ENCODE data around the gene OSTM1. TPM values are rescaled to one million over a fixed set of nuclear protein-coding genes. Genes with fewer than 3 reads are reported as not detected.

OSTM1 gene, protein sequence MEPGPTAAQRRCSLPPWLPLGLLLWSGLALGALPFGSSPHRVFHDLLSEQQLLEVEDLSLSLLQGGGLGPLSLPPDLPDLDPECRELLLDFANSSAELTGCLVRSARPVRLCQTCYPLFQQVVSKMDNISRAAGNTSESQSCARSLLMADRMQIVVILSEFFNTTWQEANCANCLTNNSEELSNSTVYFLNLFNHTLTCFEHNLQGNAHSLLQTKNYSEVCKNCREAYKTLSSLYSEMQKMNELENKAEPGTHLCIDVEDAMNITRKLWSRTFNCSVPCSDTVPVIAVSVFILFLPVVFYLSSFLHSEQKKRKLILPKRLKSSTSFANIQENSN
- 25.6 and 30.1 TPM in 2 replicates for polyA plus RNA-seq (2014; cell fraction: cytosol; rRNA removed)
- polyA plus RNA-seq (2014; cell fraction: nucleus; rRNA removed): 16.9 and 36.0 TPM in 2 replicates

DNA sequence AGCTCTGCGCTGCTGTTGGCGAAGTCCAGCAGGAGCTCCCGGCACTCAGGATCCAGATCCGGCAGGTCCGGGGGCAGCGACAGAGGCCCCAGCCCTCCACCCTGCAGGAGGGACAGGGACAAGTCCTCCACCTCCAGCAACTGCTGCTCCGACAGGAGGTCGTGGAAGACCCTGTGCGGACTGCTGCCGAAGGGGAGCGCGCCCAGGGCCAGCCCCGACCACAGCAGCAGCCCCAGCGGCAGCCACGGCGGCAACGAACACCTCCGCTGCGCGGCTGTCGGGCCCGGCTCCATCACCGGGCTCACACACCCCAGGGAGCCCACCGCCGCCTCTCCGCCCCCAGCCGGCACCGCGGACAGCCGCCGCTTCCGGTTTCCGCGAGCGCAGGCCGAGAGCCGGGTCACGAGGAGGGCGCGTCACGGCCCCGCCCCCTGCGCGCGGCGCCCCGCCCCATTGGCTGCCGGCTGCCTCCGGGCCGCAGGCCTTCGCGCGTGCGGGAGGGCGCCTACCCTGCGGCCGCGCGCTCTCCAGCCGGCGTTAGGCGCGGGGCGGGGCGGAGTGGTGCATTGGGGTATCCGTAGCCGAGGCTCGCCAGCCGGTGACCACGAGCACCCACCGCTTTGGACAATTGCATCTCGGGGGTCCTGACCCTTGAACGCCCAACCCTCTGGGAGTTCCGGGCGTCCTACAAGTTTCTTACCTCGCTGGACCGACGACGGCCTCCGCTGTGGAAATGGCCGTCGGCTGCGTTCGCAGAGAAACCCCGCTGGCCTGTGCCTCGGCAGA, at the start of gene OSTM1:
TSS of gene OSTM1 (minus strand) at position 383 of the 786 bp plus-strand sequence. CDS start at position 293, 90 bp downstream.
- peak; percentile 83 for DNase-seq (ENCODE audit: low spot score)

DNA sequence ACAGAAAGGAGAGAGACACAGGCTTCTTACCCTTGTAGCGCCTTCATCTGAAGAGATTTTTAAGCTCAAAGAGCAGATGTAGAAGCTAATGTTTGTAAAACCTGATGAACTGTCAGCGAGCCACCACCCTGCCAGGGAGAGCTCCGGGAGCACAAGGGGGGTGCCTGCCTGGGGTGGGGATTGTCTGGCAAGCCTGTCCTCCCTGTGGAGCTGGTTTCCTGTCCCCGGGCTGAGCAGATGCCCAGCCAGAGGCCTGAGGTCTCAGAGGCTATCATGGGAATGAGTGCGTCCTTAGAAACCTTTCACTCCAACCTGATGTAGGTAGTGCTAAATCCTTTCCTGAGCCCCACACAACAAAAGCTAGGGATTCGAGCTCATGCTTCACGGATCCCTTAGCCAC, 49.4 kb upstream of the OSTM1 start:
- DNase-seq (ENCODE audit: low spot score): no peak

DNA sequence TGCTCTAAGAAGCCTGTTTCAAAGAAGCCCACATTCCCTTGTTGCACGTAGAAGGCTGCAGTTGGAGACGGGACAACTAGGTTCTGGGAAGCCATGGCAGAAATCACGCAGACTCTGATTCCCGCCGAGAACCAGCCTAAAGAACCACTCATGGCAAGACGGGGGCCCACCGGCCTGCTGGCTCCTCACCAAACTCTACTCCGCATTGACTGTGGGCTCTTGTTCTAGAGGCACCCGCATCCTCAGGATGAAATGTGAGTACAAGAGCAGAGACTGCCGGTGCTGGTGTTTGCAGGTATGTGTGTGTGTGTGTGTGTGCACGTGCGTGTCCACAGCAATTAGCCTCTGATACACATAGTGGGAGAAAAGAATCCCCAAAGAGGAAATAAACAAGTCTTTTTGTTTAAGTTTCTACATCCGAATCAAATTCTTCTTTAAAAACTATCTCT, 49.0 kb upstream of the OSTM1 start:
- no peak for DNase-seq (ENCODE audit: low spot score)

DNA sequence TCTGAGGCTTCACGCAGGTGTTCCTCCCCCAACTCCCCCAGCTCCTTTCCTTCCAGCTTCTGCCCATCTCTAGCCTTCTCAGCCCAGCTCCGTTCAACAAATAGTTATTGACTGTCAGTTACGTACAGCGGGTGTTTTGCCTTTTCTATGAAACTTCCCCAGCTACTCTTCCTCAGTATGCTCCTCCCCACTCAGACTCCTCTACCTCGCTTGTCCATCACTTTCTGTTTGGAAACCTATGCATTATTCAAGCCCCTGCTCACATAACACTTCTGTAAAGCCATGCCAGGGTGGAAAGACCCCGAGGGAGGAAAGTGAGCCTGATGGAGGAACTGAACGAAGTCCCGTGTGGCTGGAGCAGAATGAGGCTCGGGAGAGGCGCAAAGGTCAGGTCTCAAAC, 47.1 kb upstream of the OSTM1 start:
- DNase-seq (ENCODE audit: low spot score): no peak

DNA sequence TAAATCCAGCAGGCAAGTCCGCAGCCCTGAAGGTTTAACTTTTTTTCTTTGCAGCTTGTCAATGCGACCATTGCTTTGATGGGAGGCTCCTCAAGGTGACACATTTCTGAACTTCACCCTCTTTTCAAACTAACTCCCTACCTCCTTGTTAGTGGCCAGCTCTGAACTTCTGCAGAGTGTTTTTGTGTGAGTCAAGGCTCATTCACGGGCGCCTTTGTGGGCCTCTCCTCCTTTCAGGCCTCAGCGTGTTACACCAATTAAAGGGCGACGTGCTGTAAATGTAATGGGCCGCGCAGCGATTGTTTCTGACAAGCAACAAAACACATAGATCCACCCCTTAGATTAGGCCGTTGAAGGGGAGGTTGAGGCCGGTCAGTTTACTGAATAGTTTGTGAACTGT, 45.8 kb upstream of the OSTM1 start:
- DNase-seq (ENCODE audit: low spot score): no peak

DNA sequence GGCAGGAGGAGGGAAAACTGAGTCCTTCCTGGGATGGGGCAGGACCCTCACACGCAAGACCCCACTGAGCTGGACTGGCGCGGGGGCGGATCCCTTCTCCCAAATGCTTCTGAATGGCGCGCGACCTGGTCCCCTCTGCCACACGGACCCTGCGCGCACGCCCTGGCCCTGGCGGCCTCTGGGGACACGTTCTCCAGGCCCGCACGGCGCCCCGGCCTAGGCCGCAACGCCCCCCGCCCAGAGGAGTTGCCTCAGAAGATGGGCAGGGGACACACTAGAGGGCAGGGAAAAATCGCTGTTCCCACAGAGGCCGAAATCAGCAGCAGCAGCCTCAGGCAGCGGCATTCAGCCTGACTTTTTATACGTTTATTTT, 45.2 kb upstream of the OSTM1 start:
- DNase-seq (ENCODE audit: low spot score): no peak

DNA sequence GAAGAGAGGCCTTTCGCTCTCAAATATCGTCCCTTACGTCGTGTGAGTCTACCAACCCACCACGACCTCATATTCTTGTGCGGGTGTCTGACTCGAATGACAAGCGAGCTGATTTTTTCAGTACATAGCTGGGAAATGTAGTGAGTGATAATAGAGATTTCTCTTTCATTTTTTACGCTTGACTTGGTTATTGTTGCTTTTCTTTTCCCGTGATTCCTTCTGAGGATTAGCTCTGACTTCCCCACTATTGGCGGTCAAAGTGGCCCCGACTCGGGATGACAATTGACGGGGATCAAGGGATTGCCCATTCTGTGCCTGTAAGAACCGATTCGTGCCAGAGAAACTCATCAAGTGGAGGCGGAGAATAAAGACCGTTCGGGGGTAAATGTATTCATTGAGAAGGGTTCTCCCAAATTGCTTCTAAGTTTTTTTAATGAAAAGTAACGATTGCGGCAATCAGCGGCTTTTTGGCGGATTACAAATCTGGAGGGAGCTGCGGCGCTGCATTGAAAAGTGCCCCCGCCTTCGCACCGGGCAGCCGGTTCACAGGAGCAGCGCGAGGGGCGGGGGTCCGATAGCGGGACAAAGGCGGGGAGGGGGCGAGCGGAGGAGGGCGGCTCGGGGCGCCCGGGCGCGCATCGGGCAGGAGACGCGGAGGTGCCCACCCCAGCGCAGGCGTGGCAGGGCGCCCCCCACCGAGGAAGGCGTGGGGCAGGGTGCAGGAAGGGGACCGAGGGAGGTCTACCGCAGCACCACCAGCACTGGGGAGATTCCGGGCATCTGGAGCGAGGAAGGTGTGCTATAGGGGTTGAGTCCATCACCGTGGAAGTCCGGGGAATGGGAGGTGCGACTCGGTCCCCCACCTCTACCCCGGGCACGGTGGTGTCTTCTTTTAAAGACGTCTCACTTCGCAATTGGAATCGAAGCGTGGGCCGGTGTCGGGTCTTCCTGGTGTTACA, 44.5 kb upstream of the OSTM1 start:
- no peak for DNase-seq (ENCODE audit: low spot score)

DNA sequence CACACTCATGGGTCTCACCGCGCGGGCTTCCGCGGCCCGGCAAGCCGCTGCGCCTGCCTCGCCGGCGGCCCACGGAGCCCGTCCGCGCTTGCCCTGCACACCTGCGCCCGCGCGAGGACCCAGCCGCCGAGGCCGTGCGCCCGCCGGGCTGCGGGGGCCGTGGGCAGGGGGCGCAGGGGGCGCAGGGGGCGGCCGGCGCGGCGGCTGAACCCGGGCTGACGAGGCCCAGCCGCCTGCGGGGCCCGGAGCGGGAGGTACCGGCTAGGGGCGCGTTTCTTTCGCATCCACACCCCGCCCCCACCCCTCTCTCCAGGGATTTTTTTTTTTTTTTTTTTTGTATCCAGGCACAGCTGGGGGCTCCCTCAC, 43.8 kb upstream of the OSTM1 start:
- DNase-seq (ENCODE audit: low spot score): no peak

DNA sequence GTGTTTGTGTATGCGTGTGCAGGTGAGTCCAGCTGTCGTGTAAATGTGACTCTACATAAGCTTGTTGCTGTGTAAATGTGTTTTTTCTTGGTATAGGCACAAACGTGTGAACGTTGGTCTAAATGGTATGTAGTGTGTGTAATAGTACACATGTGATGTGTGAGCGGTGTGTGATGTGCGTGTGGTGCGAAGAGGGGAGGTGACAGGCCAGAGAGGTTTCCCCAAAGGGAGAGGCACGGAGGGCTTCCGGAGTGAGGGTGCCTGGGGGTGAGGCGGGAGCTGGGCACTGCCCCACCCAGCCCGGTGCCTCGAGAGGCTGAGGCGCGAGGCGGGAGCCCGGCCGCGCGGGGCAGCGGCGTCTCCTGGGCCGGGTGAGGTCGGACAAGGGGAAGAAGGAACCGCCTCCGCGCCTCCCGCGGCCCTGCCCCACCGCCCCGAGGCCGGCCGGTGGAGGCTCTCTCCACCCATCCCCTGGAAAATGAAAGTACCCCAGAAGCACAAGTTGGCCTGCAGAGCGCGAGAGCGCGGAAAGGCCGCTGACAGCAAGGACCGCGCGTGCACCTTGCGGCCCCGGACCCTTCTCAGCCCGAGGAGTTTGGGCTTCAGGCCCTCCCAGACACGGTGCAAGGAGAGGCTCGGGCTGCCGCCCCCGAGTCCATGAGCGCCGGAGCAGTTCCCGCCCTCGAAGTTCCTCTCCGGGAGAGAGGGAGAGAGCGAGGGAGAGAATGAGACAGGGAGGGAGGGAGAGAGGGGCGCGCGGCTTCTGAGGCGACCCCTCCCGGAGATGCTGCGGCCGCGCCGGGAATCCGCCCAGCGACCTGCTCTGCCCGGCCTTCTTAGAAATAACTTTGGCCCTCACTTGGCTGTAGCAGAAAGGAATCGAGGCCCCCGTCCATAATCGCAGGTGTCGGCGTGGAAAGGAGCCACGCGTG, 43.2 kb upstream of the OSTM1 start:
- no peak for DNase-seq (ENCODE audit: low spot score)

DNA sequence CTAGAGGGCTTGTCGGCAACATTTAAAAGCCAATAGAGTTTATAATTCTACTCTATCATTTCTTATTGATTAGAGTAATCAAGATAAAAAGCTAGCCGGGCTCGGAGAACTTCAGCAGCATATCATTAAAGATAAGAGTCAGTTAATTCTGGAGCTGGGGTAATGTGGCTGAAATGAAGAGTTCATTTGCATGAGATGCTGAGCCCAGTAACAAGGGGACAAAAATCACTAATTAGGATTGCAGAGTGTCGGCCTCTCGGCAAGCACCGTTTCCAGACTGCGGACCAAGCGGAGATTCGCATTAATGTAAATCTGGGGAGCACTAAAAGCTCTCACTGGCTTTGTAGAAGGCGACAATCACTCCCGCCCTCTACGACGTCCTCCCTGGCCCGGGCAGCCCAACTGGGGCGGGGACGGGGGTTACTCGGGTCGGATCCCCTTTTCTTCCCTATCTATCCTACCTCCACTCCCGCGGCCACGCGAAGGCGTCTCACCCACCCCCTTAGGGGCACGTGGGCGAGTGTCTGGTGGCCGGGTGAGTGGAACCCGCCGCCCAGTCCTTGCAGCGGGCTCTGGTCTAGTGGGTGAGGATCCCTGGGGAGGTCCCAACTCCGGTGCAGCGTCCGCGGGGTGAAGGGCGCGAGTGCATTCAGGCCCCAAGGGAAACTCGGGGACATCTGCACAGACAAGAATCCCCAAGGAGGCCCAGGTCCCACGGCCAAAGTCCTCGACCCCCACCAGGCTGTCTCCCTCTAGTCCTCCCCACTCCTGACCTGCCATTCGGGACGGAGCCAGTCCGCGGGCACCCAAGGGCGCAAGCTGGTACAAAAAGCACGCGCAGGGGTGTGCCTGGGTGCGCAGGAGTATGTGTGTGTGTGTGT, 42.2 kb upstream of the OSTM1 start:
- DNase-seq (ENCODE audit: low spot score): no peak

DNA sequence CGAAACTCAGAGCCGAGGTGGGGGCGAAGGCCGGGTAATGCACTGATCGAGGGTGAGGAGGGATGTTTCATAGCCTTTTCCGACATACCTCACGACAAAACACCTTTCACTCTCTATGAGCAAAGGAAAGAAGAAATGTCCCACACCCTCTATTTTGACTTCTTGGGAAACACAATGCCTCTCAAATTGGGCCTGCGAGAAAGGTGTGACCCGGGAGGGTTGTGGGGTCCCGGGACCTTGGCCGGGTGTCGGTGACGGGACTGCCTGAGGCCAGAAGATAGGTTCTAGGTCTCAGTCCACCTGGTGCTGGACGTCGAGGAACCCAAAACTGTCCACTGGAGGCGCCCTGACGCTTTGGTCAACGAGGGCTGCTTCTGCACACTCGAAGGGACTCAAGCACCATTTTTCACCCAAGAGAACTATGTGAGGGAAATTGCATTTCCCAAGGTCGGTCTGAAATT, 41.1 kb upstream of the OSTM1 start:
- DNase-seq (ENCODE audit: low spot score): peak; percentile 56

DNA sequence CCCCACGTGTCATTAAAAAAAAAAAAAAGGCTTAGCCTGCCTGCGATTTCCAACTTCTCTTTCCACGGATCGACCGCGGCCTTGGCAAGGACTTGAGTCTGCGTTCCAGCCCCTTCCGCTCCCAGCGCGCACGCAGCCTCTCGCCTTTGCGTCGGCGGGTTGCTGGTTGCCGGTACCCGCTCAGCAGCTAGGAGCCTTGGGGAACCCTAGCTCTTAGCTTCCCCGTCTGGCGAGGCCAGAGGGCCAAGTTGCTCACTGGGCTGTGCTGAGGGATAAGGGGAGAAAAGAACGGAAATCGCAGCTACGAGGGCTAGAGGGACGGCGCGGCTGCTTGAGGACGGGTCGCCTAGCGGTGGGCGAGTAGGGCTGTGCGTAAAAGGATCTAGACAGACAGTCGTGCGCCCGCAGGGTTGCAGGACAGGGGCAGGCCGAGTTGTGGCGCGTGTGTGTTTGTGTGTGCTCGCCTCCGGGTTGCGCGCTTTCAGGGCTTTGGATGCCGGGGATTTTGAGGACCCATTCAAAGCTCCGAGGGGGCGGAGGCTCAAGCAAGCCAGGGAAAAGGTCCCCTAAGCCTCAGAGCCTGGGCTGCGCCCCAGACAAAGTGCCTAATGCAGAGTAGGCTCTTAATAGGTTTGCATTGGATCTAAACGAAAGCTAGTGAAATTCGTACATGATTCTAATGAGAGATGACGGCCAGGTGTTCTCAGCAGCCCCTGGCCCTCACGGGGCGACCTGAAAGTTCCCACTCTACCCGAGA, 40.5 kb upstream of the OSTM1 start:
- peak; percentile 67 for DNase-seq (ENCODE audit: low spot score)

DNA sequence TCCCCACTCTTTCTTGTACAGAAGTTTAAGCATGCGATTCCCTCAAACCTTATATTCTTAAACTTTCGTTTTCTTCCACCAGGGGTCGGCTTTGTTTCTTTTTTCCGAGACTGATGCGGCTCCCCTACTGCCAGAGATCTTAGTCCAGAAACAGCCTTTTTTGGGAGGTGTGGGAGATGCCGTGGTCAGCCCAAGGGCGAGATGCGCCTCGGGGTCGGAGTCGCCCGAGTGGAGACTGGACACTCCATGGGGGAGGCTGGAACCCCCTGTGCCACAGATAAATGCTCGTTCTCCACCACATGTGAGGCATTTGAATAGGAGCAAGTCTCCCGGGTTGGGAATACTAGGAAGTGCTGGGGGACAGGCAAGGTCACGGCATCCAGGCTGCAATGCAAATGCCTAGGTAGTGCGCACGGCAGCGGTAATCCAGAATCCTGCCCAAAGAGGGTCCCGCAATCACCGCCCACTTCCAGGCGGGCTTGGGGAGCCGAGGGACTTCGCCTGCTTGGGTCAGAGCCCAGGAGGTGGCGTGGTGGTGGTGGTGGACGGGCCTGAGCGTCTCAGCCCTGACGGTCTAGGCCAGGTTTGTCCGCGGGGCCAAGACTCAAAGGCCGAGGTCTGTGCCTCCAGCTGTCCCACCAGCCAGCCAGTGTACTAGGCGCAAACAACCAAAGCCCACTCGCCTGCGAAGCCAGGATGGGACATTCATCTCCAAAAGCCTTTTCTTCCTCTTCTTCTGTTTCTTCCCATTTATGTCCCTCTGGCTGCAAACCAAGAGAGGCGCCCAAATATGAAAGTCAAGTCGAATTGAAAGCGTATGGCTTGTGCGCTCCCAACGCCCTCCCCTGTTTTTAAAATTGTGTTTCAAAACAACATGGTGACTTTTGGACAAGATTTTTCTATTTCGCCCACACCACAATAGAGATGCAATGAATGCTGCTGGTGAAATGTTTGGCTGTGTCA, 39.3 kb upstream of the OSTM1 start:
- peak; percentile 66 for DNase-seq (ENCODE audit: low spot score)

DNA sequence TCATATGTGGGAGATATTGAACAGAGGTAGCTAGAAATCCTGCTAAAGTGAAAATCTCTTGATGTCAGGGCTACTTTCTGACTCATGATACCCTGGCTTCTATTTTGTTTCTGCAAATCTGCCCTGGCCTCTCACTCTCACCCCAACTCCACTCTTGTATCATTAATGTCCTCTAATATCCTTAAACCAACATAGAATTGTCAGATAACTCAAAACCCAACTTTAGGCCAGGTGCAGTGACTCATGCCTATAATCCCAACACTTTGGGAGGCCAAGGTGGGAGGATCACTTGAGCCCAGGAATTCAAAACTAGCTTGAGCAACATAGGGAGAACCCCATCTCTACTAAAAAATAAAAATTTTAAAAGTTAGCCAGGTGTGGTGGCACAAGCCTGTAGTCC, 33.8 kb upstream of the OSTM1 start:
- no peak for DNase-seq (ENCODE audit: low spot score)

DNA sequence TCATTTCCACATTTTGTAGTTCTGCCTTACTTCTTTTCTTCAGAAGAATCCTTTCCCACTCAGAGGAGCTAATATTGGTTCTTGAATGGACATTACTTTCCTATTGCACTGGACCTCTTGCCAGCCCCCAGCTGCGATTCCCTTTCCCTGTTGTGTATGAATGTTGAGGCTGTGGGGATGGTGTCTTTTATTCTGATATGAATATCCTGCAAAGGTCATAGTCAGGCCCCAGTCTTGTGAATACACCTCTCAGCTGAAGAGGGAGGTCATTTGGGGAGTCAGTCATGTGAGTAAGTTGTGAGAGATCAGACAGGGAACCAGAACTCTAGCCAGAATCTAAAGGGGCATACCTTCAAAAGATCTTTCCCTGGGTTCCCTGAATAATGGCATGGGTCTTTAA, 32.6 kb upstream of the OSTM1 start:
- no peak for DNase-seq (ENCODE audit: low spot score)

DNA sequence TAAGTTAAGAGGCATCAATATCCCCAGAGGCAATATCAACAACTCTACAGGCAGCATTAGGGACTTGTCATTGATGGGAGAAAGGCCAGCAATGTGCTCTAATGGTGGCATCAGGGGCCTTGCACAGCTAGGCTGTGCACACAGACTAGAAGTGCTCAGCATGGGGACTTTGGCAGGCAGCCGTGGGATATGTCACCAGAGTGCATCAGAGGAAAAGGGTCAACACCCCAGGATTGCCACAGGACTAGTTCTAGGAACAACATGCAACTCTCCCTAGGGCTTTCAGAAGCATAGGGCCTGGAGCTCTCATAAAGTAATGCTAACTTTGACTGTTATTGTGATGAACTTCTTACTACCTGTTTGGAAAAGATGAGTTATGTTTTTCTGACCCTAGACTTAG, 32.2 kb upstream of the OSTM1 start:
- DNase-seq (ENCODE audit: low spot score): no peak

DNA sequence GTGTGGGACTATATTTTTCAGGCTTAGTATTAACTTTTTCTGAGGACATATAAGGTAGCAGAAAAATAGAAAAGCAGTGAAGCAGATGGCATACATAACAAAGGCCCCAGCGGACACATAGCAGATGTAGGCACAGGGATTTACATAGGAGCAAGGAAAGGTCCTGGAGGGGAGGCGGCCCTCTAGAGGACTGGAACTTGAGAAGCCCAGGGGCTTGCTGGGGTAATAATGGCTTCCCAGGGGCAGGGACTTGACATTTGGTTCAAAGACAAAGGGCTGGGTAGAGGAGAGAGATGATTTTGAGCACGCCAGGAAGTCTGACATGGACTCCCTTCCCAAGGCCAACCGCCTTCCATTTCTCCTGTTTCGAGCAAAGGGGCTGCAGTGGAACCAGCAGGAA, 31.7 kb upstream of the OSTM1 start:
- DNase-seq (ENCODE audit: low spot score): no peak

DNA sequence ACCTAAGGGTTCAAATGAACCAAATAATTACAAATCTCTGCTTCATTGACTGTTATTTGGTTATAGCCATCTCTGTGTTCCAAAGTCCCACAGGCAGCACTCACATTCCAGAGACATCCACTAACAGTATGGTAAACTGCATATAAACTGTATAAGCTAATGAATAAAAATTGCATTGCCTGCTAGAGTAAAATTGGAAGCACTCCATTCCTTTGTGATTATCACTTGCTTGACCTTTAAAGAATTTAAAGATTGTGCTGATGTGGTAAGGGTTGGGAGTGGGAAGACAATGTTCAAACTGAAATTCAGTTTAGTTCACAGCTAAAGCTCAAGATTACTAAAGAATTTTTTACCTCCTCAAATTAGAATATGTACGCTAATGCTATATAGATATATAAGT, 31.0 kb upstream of the OSTM1 start:
- DNase-seq (ENCODE audit: low spot score): no peak

All from SK-N-DZ (cell line).